Measurements from ENCODE around the gene IGFBP7. TPM values are rescaled to one million over a fixed set of nuclear protein-coding genes. Genes with fewer than 3 reads are reported as not detected.
A peak's percentile ranks its signal among the peaks of the same experiment; 100 is the strongest.

The IGFBP7 gene
- total RNA-seq, 1 experiment from 2014 or later, result 1,275 TPM

GRCh38 chr4:57136281-57136680 lies 26.1 kb upstream of the IGFBP7 start:
- in situ Hi-C loops (cut with HindIII; ENCODE audit: low pct_unique_long_range_greater_than_20kb, low sequenced_read_pairs), result no loop called here
- DNase-seq (ENCODE audit: low read depth), result no peak

- in situ Hi-C loops (cut with HindIII; ENCODE audit: low pct_unique_long_range_greater_than_20kb, low sequenced_read_pairs), result no loop called here
- DNase-seq (ENCODE audit: low read depth), result peak; percentile 38
These were observed 22.6 kb upstream of the IGFBP7 start for GRCh38 chr4:57132743-57133137.

- peak; percentile 63 for DNase-seq (ENCODE audit: low read depth)
- in situ Hi-C loops (cut with HindIII; ENCODE audit: low pct_unique_long_range_greater_than_20kb, low sequenced_read_pairs), result no loop called here
These were observed 21.9 kb upstream of the IGFBP7 start for GRCh38 chr4:57131849-57132742.

- DNase-seq (ENCODE audit: low read depth), result no peak
- in situ Hi-C loops (cut with HindIII; ENCODE audit: low pct_unique_long_range_greater_than_20kb, low sequenced_read_pairs), result no loop called here
These were observed 19.3 kb upstream of the IGFBP7 start for GRCh38 chr4:57129477-57129876.

- no peak for DNase-seq (ENCODE audit: low read depth)
- in situ Hi-C loops (cut with HindIII; ENCODE audit: low pct_unique_long_range_greater_than_20kb, low sequenced_read_pairs), result no loop called here
These were observed 17.2 kb upstream of the IGFBP7 start for GRCh38 chr4:57127361-57127760.

GRCh38 chr4:57125996-57126395 lies 15.8 kb upstream of the IGFBP7 start:
- no peak for DNase-seq (ENCODE audit: low read depth)
- in situ Hi-C loops (cut with HindIII; ENCODE audit: low pct_unique_long_range_greater_than_20kb, low sequenced_read_pairs), result no loop called here

- in situ Hi-C loops (cut with HindIII; ENCODE audit: low pct_unique_long_range_greater_than_20kb, low sequenced_read_pairs), result no loop called here
These were observed 14.0 kb upstream of the IGFBP7 start for GRCh38 chr4:57124145-57124544.

GRCh38 chr4:57122959-57123358 lies 12.8 kb upstream of the IGFBP7 start:
- DNase-seq (ENCODE audit: low read depth), result no peak
- in situ Hi-C loops (cut with HindIII; ENCODE audit: low pct_unique_long_range_greater_than_20kb, low sequenced_read_pairs), result no loop called here

More at GRCh38 chr4:57124145-57124544, 14.0 kb upstream of the IGFBP7 start:
- DNase-seq (ENCODE audit: low read depth), result no peak

GRCh38 chr4:57119054-57119651 lies 9.0 kb upstream of the IGFBP7 start:
- in situ Hi-C loops (cut with HindIII; ENCODE audit: low pct_unique_long_range_greater_than_20kb, low sequenced_read_pairs), result no loop called here
- DNase-seq (ENCODE audit: low read depth), result no peak

- no peak for DNase-seq (ENCODE audit: low read depth)
- in situ Hi-C loops (cut with HindIII; ENCODE audit: low pct_unique_long_range_greater_than_20kb, low sequenced_read_pairs), result no loop called here
These were observed 7.3 kb upstream of the IGFBP7 start for GRCh38 chr4:57117491-57117890.

GRCh38 chr4:57116245-57116644 lies 6.1 kb upstream of the IGFBP7 start:
- DNase-seq (ENCODE audit: low read depth), result no peak

GRCh38 chr4:57114973-57115372 lies 4.8 kb upstream of the IGFBP7 start:
- DNase-seq (ENCODE audit: low read depth), result no peak
- in situ Hi-C loops (cut with HindIII; ENCODE audit: low pct_unique_long_range_greater_than_20kb, low sequenced_read_pairs), result no loop called here

More at GRCh38 chr4:57116245-57116644, 6.1 kb upstream of the IGFBP7 start:
- in situ Hi-C loops (cut with HindIII; ENCODE audit: low pct_unique_long_range_greater_than_20kb, low sequenced_read_pairs), result no loop called here

- in situ Hi-C loops (cut with HindIII; ENCODE audit: low pct_unique_long_range_greater_than_20kb, low sequenced_read_pairs), result no loop called here
- no peak for DNase-seq (ENCODE audit: low read depth)
These were observed 3.7 kb upstream of the IGFBP7 start for GRCh38 chr4:57113870-57114269.

- in situ Hi-C loops (cut with HindIII; ENCODE audit: low pct_unique_long_range_greater_than_20kb, low sequenced_read_pairs), result no loop called here
- DNase-seq (ENCODE audit: low read depth), result no peak
These were observed 691 bp upstream of the IGFBP7 start for GRCh38 chr4:57110640-57111511.

- DNase-seq (ENCODE audit: low read depth), result no peak
These were observed 756 bp downstream of the IGFBP7 start for GRCh38 chr4:57109411-57109846.

GRCh38 chr4:57106181-57106580 lies 4.0 kb downstream of the IGFBP7 start:
- in situ Hi-C loops (cut with HindIII; ENCODE audit: low pct_unique_long_range_greater_than_20kb, low sequenced_read_pairs), result no loop called here
- no peak for DNase-seq (ENCODE audit: low read depth)

More at GRCh38 chr4:57109411-57109846, 756 bp downstream of the IGFBP7 start:
- in situ Hi-C loops (cut with HindIII; ENCODE audit: low pct_unique_long_range_greater_than_20kb, low sequenced_read_pairs), result no loop called here

- in situ Hi-C loops (cut with HindIII; ENCODE audit: low pct_unique_long_range_greater_than_20kb, low sequenced_read_pairs), result no loop called here
- no peak for DNase-seq (ENCODE audit: low read depth)
These were observed 5.3 kb downstream of the IGFBP7 start for GRCh38 chr4:57104706-57105560.

- DNase-seq (ENCODE audit: low read depth), result no peak
- in situ Hi-C loops (cut with HindIII; ENCODE audit: low pct_unique_long_range_greater_than_20kb, low sequenced_read_pairs), result no loop called here
These were observed 7.1 kb downstream of the IGFBP7 start for GRCh38 chr4:57103051-57103450.
